Activated B cell treated with CpG ODN at 0.5 μM for 24 hours (primary cell): ENCODE results near the gene SDK2. TPM values are rescaled to one million over a fixed set of nuclear protein-coding genes. Genes with fewer than 3 reads are reported as not detected.

Experiments used
- ATAC-seq: fragments of 200-7000 bp; cut with Tn5 transposase; one replicate; pipeline ENCODE4 v1.10.0; 2021; ENCODE audit warnings: low read depth, mild to moderate bottlenecking, moderate library complexity
- CTCF ChIA-PET: fragments of 350-600 bp; sonication (Branson Sonifier 250); formaldehyde crosslinking; loops from one replicate; lab custom pipeline; 2021; ENCODE audit warnings: antibody characterized with exemption; lab: Charles Lee
- POLR2A ChIA-PET: fragments of 350-600 bp; sonication (Branson Sonifier 250); formaldehyde crosslinking; loops from one replicate; lab custom pipeline; 2021; ENCODE audit warnings: antibody characterized with exemption; lab: Charles Lee
- DNase-seq: peaks from one replicate; pipeline ENCODE4 v3.0.0; 2022
- H3K27ac Mint-ChIP-seq: one replicate; pipeline ENCODE4 v1.8.0; 2020; ENCODE audit warnings: mixed read lengths
- H3K27me3 Mint-ChIP-seq: one replicate; pipeline ENCODE4 v1.8.0; 2021; ENCODE audit warnings: mixed read lengths
- H3K36me3 Mint-ChIP-seq: one replicate; pipeline ENCODE4 v1.8.0; 2021; ENCODE audit warnings: low read depth, mixed read lengths
- H3K4me1 Mint-ChIP-seq: one replicate; pipeline ENCODE4 v1.8.0; 2021; ENCODE audit warnings: mixed read lengths
- H3K4me3 Mint-ChIP-seq: one replicate; pipeline ENCODE4 v1.8.0; 2020; ENCODE audit warnings: mild to moderate bottlenecking, mixed read lengths
- H3K9me3 Mint-ChIP-seq: one replicate; pipeline ENCODE4 v1.8.0; 2020; ENCODE audit warnings: mixed read lengths
- intact Hi-C: fragments of 100-400 bp; cut with micrococcal nuclease; formaldehyde crosslinking; loops from one replicate; pipeline ENCODE4 v1.15.1; 2024
- total RNA-seq: library from RNA; stranded (reverse); gene quantifications from 2 replicates; pipeline ENCODE4 v1.2.3, GENCODE V29; 2022
- TF ChIP-seq, protein P1 (sequence below): fragments of 200-600 bp; IDR thresholded peaks from one replicate; pipeline ENCODE4 v1.8.0; 2022; ENCODE audit warnings: antibody characterized with exemption, mild to moderate bottlenecking

Gene SDK2
- total RNA-seq, 1 donor from 2014 or later, result 2.5 TPM

DNA sequence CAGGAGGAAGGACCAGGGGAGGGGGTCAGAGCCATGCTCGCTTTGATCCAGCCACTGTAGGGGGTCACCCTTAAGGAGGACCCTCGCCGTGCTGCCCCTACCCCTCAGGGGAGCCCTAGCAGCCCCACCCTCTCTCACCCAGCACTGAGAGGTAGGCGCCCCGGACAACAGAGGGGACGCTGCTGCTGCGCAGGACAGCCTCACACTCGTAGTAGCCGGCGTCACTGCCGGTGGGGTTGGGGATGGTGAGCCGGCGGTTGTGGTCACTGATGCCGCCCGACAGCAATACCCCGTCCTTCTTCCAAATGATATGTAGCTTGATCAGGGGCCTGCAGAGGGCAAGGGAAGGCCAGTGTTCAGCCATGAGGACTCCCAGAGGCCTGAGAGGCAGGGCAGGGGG is 206.4 kb downstream of the SDK2 start:
- Mint-ChIP-seq H3K4me1 (no peaks in the 10 kb centered on the region), H3K9me3 (no peaks in the 10 kb centered on the region), H3K4me3 (no peak overlapping the region), H3K27ac (no peak overlapping the region), H3K27me3 (no peaks in the 10 kb centered on the region), H3K36me3 (peaks cover 17% of the 10 kb centered on the region)
- TF ChIP-seq, protein P1, sequence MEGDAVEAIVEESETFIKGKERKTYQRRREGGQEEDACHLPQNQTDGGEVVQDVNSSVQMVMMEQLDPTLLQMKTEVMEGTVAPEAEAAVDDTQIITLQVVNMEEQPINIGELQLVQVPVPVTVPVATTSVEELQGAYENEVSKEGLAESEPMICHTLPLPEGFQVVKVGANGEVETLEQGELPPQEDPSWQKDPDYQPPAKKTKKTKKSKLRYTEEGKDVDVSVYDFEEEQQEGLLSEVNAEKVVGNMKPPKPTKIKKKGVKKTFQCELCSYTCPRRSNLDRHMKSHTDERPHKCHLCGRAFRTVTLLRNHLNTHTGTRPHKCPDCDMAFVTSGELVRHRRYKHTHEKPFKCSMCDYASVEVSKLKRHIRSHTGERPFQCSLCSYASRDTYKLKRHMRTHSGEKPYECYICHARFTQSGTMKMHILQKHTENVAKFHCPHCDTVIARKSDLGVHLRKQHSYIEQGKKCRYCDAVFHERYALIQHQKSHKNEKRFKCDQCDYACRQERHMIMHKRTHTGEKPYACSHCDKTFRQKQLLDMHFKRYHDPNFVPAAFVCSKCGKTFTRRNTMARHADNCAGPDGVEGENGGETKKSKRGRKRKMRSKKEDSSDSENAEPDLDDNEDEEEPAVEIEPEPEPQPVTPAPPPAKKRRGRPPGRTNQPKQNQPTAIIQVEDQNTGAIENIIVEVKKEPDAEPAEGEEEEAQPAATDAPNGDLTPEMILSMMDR, result no peak
- POLR2A ChIA-PET, result no interaction called here
- DNase-seq (no peak), ATAC-seq (no peak)
- CTCF ChIA-PET, result no interaction called here
- intact Hi-C loops, result loop anchor here (10.0 kb wide), 1 partner anchor 1017 kb away; no protein-coding TSS in a partner anchor

DNA sequence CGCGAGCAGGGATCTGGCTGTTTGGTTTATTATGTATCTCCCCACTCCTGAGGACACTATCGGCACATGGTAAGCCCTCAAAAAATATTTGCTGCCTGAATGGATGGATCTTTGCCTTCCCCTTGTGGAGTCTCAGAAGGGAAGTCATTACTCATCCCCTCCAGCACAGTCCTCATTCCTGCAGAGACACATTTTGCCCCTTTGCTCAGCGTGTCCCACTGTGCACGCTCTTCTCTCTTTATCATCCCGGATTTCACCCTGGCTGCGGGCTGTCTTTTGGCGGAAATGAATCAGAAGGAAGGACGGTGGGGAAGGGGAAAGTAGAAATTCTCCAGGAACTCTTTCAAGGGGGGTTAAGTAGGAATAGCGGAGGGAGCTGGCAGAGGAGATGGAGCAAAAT is 207.3 kb downstream of the SDK2 start:
- Mint-ChIP-seq H3K27ac (no peak overlapping the region), H3K4me3 (no peak overlapping the region), H3K36me3 (peaks cover 19% of the 10 kb centered on the region), H3K27me3 (no peaks in the 10 kb centered on the region), H3K4me1 (no peaks in the 10 kb centered on the region), H3K9me3 (no peaks in the 10 kb centered on the region)
- no peak for ATAC-seq
- ChIA-PET CTCF (no interaction called here), POLR2A (no interaction called here)
- DNase-seq, result no peak
- intact Hi-C loops, result loop anchor here (10.0 kb wide), 1 partner anchor 1018 kb away; no protein-coding TSS in a partner anchor
- TF ChIP-seq, protein P1, result no peak

DNA sequence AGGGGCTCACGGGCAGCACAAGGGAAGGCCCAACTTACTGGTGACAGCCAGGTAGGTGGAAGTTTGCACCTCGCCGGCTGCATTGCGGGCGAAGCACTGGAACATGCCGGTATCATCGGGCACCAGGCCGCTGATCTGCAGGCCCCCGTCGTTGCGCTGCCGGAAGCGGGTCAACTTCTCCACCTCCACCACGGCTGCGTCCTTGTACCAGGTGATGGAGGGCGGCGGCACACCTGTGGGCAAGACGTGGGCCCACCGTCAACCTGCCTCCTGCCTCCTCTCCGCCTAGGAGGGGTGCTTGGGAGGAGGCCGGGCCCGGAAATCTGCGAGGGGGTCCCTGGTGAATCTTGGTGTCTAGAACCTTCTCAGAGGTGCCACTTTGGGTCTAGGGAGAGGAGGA is 208.8 kb downstream of the SDK2 start:
- no peak for DNase-seq
- Mint-ChIP-seq H3K4me1 (peaks cover 5% of the 10 kb centered on the region), H3K36me3 (peaks cover 17% of the 10 kb centered on the region), H3K4me3 (no peak overlapping the region), H3K27me3 (no peaks in the 10 kb centered on the region), H3K9me3 (no peaks in the 10 kb centered on the region), H3K27ac (no peak overlapping the region)
- CTCF ChIA-PET, result no interaction called here
- TF ChIP-seq, protein P1, result no peak
- intact Hi-C loops, result loop anchor here (10.0 kb wide), 1 partner anchor 1019 kb away; no protein-coding TSS in a partner anchor
- no peak for ATAC-seq
- POLR2A ChIA-PET, result no interaction called here

DNA sequence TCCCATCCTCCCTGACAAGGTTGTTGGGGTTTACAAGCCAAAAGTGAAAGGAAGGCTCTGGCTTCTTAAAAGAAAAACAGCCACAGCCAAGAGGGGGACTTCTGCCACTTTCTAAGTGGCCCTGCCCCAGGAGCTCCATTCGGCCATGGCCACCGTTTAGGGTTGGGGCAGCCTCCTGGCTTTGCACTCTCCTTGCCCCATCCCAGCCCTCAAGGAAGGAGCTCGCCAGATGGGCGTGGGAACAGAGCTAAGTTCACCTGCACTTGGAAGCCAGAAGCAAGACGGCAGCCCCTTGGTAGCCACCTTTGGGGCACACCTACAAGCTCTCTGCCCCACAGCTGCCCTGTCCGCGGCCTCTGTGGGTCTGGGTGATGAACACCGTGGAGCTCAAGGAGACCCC is 210.1 kb downstream of the SDK2 start:
- peaks cover 10% of the 10 kb centered on the region for H3K4me1 Mint-ChIP-seq
- ATAC-seq (no peak), DNase-seq (no peak)
- H3K9me3 Mint-ChIP-seq, result no peaks in the 10 kb centered on the region
- intact Hi-C loops, result loop anchor here (10.0 kb wide), 1 partner anchor 1021 kb away; no protein-coding TSS in a partner anchor
- peaks cover 2% of the 10 kb centered on the region for H3K27me3 Mint-ChIP-seq
- H3K27ac Mint-ChIP-seq, result no peak overlapping the region
- no peak overlapping the region for H3K4me3 Mint-ChIP-seq
- CTCF ChIA-PET, result no interaction called here
- POLR2A ChIA-PET, result no interaction called here
- TF ChIP-seq, protein P1, result no peak
- H3K36me3 Mint-ChIP-seq, result peaks cover 14% of the 10 kb centered on the region

DNA sequence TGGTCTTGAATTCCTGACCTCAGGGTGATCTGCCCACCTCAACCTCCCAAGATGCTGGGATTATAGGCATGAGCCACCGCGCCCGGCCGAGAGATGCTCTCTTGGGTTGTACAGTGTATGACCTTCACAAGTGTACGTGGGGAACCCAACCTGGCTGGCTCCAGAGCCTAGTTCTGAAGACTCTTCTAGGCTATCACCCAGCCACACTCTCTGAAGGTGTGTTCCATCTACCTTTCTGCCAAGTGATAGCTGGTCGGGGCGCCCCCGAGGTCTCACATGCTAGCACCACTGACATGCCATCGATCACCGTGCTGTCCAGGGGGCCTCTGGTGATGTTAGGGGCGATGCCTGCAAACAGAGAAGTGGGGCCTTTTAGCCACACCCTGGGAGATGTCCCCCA is 210.7 kb downstream of the SDK2 start:
- Mint-ChIP-seq H3K4me1 (peaks cover 10% of the 10 kb centered on the region), H3K4me3 (no peak overlapping the region), H3K27ac (no peak overlapping the region), H3K27me3 (peaks cover 2% of the 10 kb centered on the region), H3K36me3 (peaks cover 13% of the 10 kb centered on the region), H3K9me3 (no peaks in the 10 kb centered on the region)
- CTCF ChIA-PET, result no interaction called here
- TF ChIP-seq, protein P1, result no peak
- intact Hi-C loops, result loop anchor here (10.0 kb wide), 1 partner anchor 1021 kb away; no protein-coding TSS in a partner anchor
- DNase-seq (no peak), ATAC-seq (no peak)
- POLR2A ChIA-PET, result no interaction called here
